ENCODE measurements around the gene RHBDL3.
"Not testable (repeated sequence)": the region's sequence is repeated elsewhere in the genome, so short reads cannot be mapped to it uniquely, and the experiment has no call there.

The RHBDL3 gene

GRCh38 chr17:32265192-32265923 is at the start of gene RHBDL3:
TSS of gene RHBDL3 (plus strand) at chr17:32265832. CDS start at chr17:32266190, 358 bp downstream.
- DNase-seq (ENCODE audit: low spot score): peak; percentile 71

- DNase-seq (ENCODE audit: low spot score): no peak
These were observed 43.0 kb upstream of the RHBDL3 start for GRCh38 chr17:32222621-32223020.

GRCh38 chr17:32223703-32224102 is 41.9 kb upstream of the RHBDL3 start:
- no peak for DNase-seq (ENCODE audit: low spot score)

GRCh38 chr17:32226886-32227285 is 38.7 kb upstream of the RHBDL3 start:
- DNase-seq (ENCODE audit: low spot score): no peak

GRCh38 chr17:32227910-32228309 is 37.7 kb upstream of the RHBDL3 start:
- no peak for DNase-seq (ENCODE audit: low spot score)

GRCh38 chr17:32235588-32235987 is 30.0 kb upstream of the RHBDL3 start:
- DNase-seq (ENCODE audit: low spot score): no peak

GRCh38 chr17:32239456-32239855 is 26.2 kb upstream of the RHBDL3 start:
- no peak for DNase-seq (ENCODE audit: low spot score)

GRCh38 chr17:32240750-32241149 is 24.9 kb upstream of the RHBDL3 start:
- DNase-seq (ENCODE audit: low spot score): no peak

- DNase-seq (ENCODE audit: low spot score): no peak
These were observed 24.0 kb upstream of the RHBDL3 start for GRCh38 chr17:32241640-32242039.

- DNase-seq (ENCODE audit: low spot score): no peak
These were observed 16.2 kb upstream of the RHBDL3 start for GRCh38 chr17:32249475-32249874.

GRCh38 chr17:32253117-32253611 is 12.5 kb upstream of the RHBDL3 start:
- DNase-seq (ENCODE audit: low spot score): peak; percentile 90

- no peak for DNase-seq (ENCODE audit: low spot score)
These were observed 9.5 kb upstream of the RHBDL3 start for GRCh38 chr17:32256012-32256700.

GRCh38 chr17:32256701-32257019 is 9.0 kb upstream of the RHBDL3 start:
- no peak for DNase-seq (ENCODE audit: low spot score)

- peak; percentile 54 for DNase-seq (ENCODE audit: low spot score)
These were observed 7.1 kb upstream of the RHBDL3 start for GRCh38 chr17:32258383-32259140.

- DNase-seq (ENCODE audit: low spot score): no peak
These were observed 6.0 kb upstream of the RHBDL3 start for GRCh38 chr17:32259586-32259985.

- DNase-seq (ENCODE audit: low spot score): no peak
These were observed 4.3 kb upstream of the RHBDL3 start for GRCh38 chr17:32261417-32261736.

- peak; percentile 52 for DNase-seq (ENCODE audit: low spot score)
These were observed 3.6 kb upstream of the RHBDL3 start for GRCh38 chr17:32261936-32262510.

GRCh38 chr17:32263515-32263914 is 2.1 kb upstream of the RHBDL3 start:
- DNase-seq (ENCODE audit: low spot score): not testable (repeated sequence)

- no peak for DNase-seq (ENCODE audit: low spot score)
These were observed 1.4 kb upstream of the RHBDL3 start for GRCh38 chr17:32264140-32264799.

GRCh38 chr17:32264823-32265191 is 825 bp upstream of the RHBDL3 start:
- DNase-seq (ENCODE audit: low spot score): no peak

GRCh38 chr17:32266051-32266388 is 388 bp downstream of the RHBDL3 start:
- no peak for DNase-seq (ENCODE audit: low spot score)

All from ecto neural progenitor cell (in vitro differentiated cells).